ENCODE data around the gene FAXC. TPM values are rescaled to one million over a fixed set of nuclear protein-coding genes. Genes with fewer than 3 reads are reported as not detected.
"Not testable (repeated sequence)": the region's sequence is repeated elsewhere in the genome, so short reads cannot be mapped to it uniquely, and the experiment has no call there.

FAXC gene
- total RNA-seq, 2 donors from 2014 or later, result not detected

GRCh38 chr6:99296261-99296660 lies 53.2 kb downstream of the FAXC start:
- no peaks in the 10 kb centered on the region for H3K36me3 Mint-ChIP-seq (ENCODE audit: insufficient read depth in 2 of 2)
- peaks cover 46% of the 10 kb centered on the region for H3K27me3 Mint-ChIP-seq (ENCODE audit: low read depth)
- no peak overlapping the region for H3K4me3 Mint-ChIP-seq
- no peaks in the 10 kb centered on the region for H3K4me1 Mint-ChIP-seq (ENCODE audit: low read depth)
- DNase-seq, result no peak
- ATAC-seq (replicated peaks in 1 of 2), result no peak
- H3K27ac Mint-ChIP-seq, result no peak overlapping the region
- H3K9me3 Mint-ChIP-seq, result no peaks in the 10 kb centered on the region

GRCh38 chr6:99295276-99295675 lies 54.2 kb downstream of the FAXC start:
- Mint-ChIP-seq H3K9me3 (no peaks in the 10 kb centered on the region), H3K27me3 (ENCODE audit: low read depth) (peaks cover 41% of the 10 kb centered on the region), H3K4me3 (no peak overlapping the region), H3K4me1 (ENCODE audit: low read depth) (no peaks in the 10 kb centered on the region), H3K27ac (no peak overlapping the region), H3K36me3 (ENCODE audit: insufficient read depth in 2 of 2) (no peaks in the 10 kb centered on the region)
- DNase-seq, result no peak
- ATAC-seq (replicated peaks in 1 of 2), result no peak

- ATAC-seq (replicated peaks in 1 of 2) (no peak), DNase-seq (no peak)
- Mint-ChIP-seq H3K9me3 (no peaks in the 10 kb centered on the region), H3K36me3 (ENCODE audit: insufficient read depth in 2 of 2) (no peaks in the 10 kb centered on the region), H3K4me3 (no peak overlapping the region), H3K27ac (no peak overlapping the region), H3K4me1 (ENCODE audit: low read depth) (no peaks in the 10 kb centered on the region), H3K27me3 (ENCODE audit: low read depth) (peaks cover 36% of the 10 kb centered on the region)
Measured at GRCh38 chr6:99294786-99295185, 54.7 kb downstream of the FAXC start.

- DNase-seq, result no peak
- Mint-ChIP-seq H3K36me3 (ENCODE audit: insufficient read depth in 2 of 2) (no peaks in the 10 kb centered on the region), H3K27me3 (ENCODE audit: low read depth) (peaks cover 31% of the 10 kb centered on the region), H3K27ac (no peak overlapping the region), H3K4me3 (no peak overlapping the region), H3K9me3 (no peaks in the 10 kb centered on the region), H3K4me1 (ENCODE audit: low read depth) (no peaks in the 10 kb centered on the region)
- ATAC-seq (replicated peaks in 1 of 2), result no peak
Measured at GRCh38 chr6:99289701-99290100, 59.8 kb downstream of the FAXC start.

GRCh38 chr6:99288668-99289067 lies 60.8 kb downstream of the FAXC start:
- Mint-ChIP-seq H3K4me1 (ENCODE audit: low read depth) (no peaks in the 10 kb centered on the region), H3K27ac (no peak overlapping the region)
- ATAC-seq (replicated peaks in 1 of 2), result no peak

GRCh38 chr6:99287523-99287922 lies 62.0 kb downstream of the FAXC start:
- Mint-ChIP-seq H3K27ac (no peak overlapping the region), H3K36me3 (ENCODE audit: insufficient read depth in 2 of 2) (no peaks in the 10 kb centered on the region), H3K9me3 (no peaks in the 10 kb centered on the region), H3K4me3 (no peak overlapping the region), H3K27me3 (ENCODE audit: low read depth) (peaks cover 31% of the 10 kb centered on the region), H3K4me1 (ENCODE audit: low read depth) (no peaks in the 10 kb centered on the region)
- ATAC-seq (replicated peaks in 1 of 2) (no peak), DNase-seq (no peak)

More at GRCh38 chr6:99288668-99289067, 60.8 kb downstream of the FAXC start:
- Mint-ChIP-seq H3K9me3 (no peaks in the 10 kb centered on the region), H3K36me3 (ENCODE audit: insufficient read depth in 2 of 2) (no peaks in the 10 kb centered on the region), H3K27me3 (ENCODE audit: low read depth) (peaks cover 31% of the 10 kb centered on the region), H3K4me3 (no peak overlapping the region)
- DNase-seq, result no peak

GRCh38 chr6:99285881-99286280 lies 63.6 kb downstream of the FAXC start:
- H3K27me3 Mint-ChIP-seq (ENCODE audit: low read depth), result peaks cover 31% of the 10 kb centered on the region
- no peaks in the 10 kb centered on the region for H3K4me1 Mint-ChIP-seq (ENCODE audit: low read depth)
- no peak overlapping the region for H3K4me3 Mint-ChIP-seq
- no peaks in the 10 kb centered on the region for H3K36me3 Mint-ChIP-seq (ENCODE audit: insufficient read depth in 2 of 2)
- ATAC-seq (replicated peaks in 1 of 2), result no peak
- no peak overlapping the region for H3K27ac Mint-ChIP-seq
- DNase-seq, result no peak
- no peaks in the 10 kb centered on the region for H3K9me3 Mint-ChIP-seq

- no peak overlapping the region for H3K4me3 Mint-ChIP-seq
Measured at GRCh38 chr6:99282479-99283062, 66.9 kb downstream of the FAXC start.

GRCh38 chr6:99276747-99277146 lies 72.7 kb downstream of the FAXC start:
- no peak overlapping the region for H3K4me3 Mint-ChIP-seq
- peaks cover 32% of the 10 kb centered on the region for H3K27me3 Mint-ChIP-seq (ENCODE audit: low read depth)
- H3K9me3 Mint-ChIP-seq, result no peaks in the 10 kb centered on the region
- H3K36me3 Mint-ChIP-seq (ENCODE audit: insufficient read depth in 2 of 2), result no peaks in the 10 kb centered on the region
- no peak overlapping the region for H3K27ac Mint-ChIP-seq
- H3K4me1 Mint-ChIP-seq (ENCODE audit: low read depth), result no peaks in the 10 kb centered on the region
- DNase-seq (no peak), ATAC-seq (replicated peaks in 1 of 2) (no peak)

More at GRCh38 chr6:99282479-99283062, 66.9 kb downstream of the FAXC start:
- H3K27me3 Mint-ChIP-seq (ENCODE audit: low read depth), result peaks cover 25% of the 10 kb centered on the region
- H3K4me1 Mint-ChIP-seq (ENCODE audit: low read depth), result no peaks in the 10 kb centered on the region
- no peaks in the 10 kb centered on the region for H3K36me3 Mint-ChIP-seq (ENCODE audit: insufficient read depth in 2 of 2)
- H3K27ac Mint-ChIP-seq, result no peak overlapping the region
- ATAC-seq (replicated peaks in 1 of 2) (no peak), DNase-seq (no peak)
- no peaks in the 10 kb centered on the region for H3K9me3 Mint-ChIP-seq

GRCh38 chr6:99270826-99271225 lies 78.6 kb downstream of the FAXC start:
- no peaks in the 10 kb centered on the region for H3K4me1 Mint-ChIP-seq (ENCODE audit: low read depth)
- DNase-seq (no peak), ATAC-seq (replicated peaks in 1 of 2) (no peak)
- no peak overlapping the region for H3K4me3 Mint-ChIP-seq
- H3K27me3 Mint-ChIP-seq (ENCODE audit: low read depth), result peaks cover 26% of the 10 kb centered on the region
- peaks cover 0 to 2% of the 10 kb centered on the region in 2 donors for H3K9me3 Mint-ChIP-seq
- H3K36me3 Mint-ChIP-seq (ENCODE audit: insufficient read depth in 2 of 2), result no peaks in the 10 kb centered on the region
- H3K27ac Mint-ChIP-seq, result no peak overlapping the region

GRCh38 chr6:99270030-99270429 lies 79.4 kb downstream of the FAXC start:
- Mint-ChIP-seq H3K27me3 (ENCODE audit: low read depth) (peaks cover 26% of the 10 kb centered on the region), H3K27ac (no peak overlapping the region), H3K4me1 (ENCODE audit: low read depth) (no peaks in the 10 kb centered on the region), H3K9me3 (peaks cover 0 to 2% of the 10 kb centered on the region in 2 donors), H3K36me3 (ENCODE audit: insufficient read depth in 2 of 2) (no peaks in the 10 kb centered on the region), H3K4me3 (no peak overlapping the region)
- no peak for ATAC-seq (replicated peaks in 1 of 2)
- no peak for DNase-seq

- Mint-ChIP-seq H3K27me3 (ENCODE audit: low read depth) (peaks cover 21% of the 10 kb centered on the region), H3K9me3 (peaks cover 0 to 2% of the 10 kb centered on the region in 2 donors), H3K27ac (no peak overlapping the region), H3K36me3 (ENCODE audit: insufficient read depth in 2 of 2) (no peaks in the 10 kb centered on the region), H3K4me3 (no peak overlapping the region), H3K4me1 (ENCODE audit: low read depth) (no peaks in the 10 kb centered on the region)
- DNase-seq (no peak), ATAC-seq (replicated peaks in 1 of 2) (no peak)
Measured at GRCh38 chr6:99269207-99269606, 80.3 kb downstream of the FAXC start.

- not testable (repeated sequence) for H3K27ac Mint-ChIP-seq; H3K9me3 Mint-ChIP-seq; H3K36me3 Mint-ChIP-seq (ENCODE audit: insufficient read depth in 2 of 2); DNase-seq; H3K4me1 Mint-ChIP-seq (ENCODE audit: low read depth); ATAC-seq (replicated peaks in 1 of 2); H3K4me3 Mint-ChIP-seq; H3K27me3 Mint-ChIP-seq (ENCODE audit: low read depth)
Measured at GRCh38 chr6:99266996-99267395, 82.5 kb downstream of the FAXC start.

- H3K9me3 Mint-ChIP-seq; H3K27me3 Mint-ChIP-seq (ENCODE audit: low read depth); H3K4me1 Mint-ChIP-seq (ENCODE audit: low read depth); H3K36me3 Mint-ChIP-seq (ENCODE audit: insufficient read depth in 2 of 2); ATAC-seq (replicated peaks in 1 of 2); H3K4me3 Mint-ChIP-seq; H3K27ac Mint-ChIP-seq; DNase-seq: not testable (repeated sequence)
Measured at GRCh38 chr6:99265447-99265846, 84.0 kb downstream of the FAXC start.
